Panc1 (cell line): Measurements from ENCODE around the gene PIGH. TPM values are rescaled to one million over a fixed set of nuclear protein-coding genes. Genes with fewer than 3 reads are reported as not detected.

Experiments used
- ATAC-seq: fragments of 200-7000 bp; cut with Tn5 transposase; 2 replicates; pipeline ENCODE4 v1.9.1; 2020; ENCODE audit warnings: mild to moderate bottlenecking, moderate library complexity
- BruUV-seq: library from RNA; stranded (reverse); fragments of 400-500 nt; replicated peaks from 2 replicates; lab custom pipeline; 2021; lab: Mats Ljungman, UMichigan
- CTCF ChIA-PET: fragments of 300-600 bp; sonication (Branson Sonifier 250); formaldehyde crosslinking; loops from one replicate; lab custom pipeline; 2022; ENCODE audit warnings: antibody characterized with exemption; lab: Charles Lee
- POLR2A ChIA-PET: fragments of 300-600 bp; sonication (Branson Sonifier 250); formaldehyde crosslinking; loops from one replicate; lab custom pipeline; 2022; ENCODE audit warnings: antibody characterized with exemption; lab: Charles Lee
- DNase-seq: peaks from one replicate; pipeline ENCODE4 v3.0.0-alpha.2; 2010; ENCODE audit warnings: low read depth, low spot score
- H3K27ac ChIP-seq: 2 replicates; pipeline ENCODE4 v1.5.1; 2011; ENCODE audit warnings: mild to moderate bottlenecking, low read length, inconsistent platforms
- H3K27me3 ChIP-seq: fragments of 200-500 bp; sonication (Bioruptor generic); 2 replicates; pipeline ENCODE4 v1.6.0; 2014; ENCODE audit warnings: low read length, inconsistent platforms; ENCODE audit not compliant: control insufficient read depth, insufficient read depth
- H3K36me3 ChIP-seq: fragments of 200-500 bp; sonication (Bioruptor generic); 2 replicates; pipeline ENCODE4 v1.5.1; 2014; ENCODE audit warnings: inconsistent platforms, mild to moderate bottlenecking, low read length, moderate library complexity; ENCODE audit not compliant: control insufficient read depth, insufficient read depth
- H3K4me1 ChIP-seq: 2 replicates; pipeline ENCODE4 v1.5.1; 2011; ENCODE audit warnings: inconsistent platforms, mild to moderate bottlenecking, low read length, moderate library complexity; ENCODE audit not compliant: control insufficient read depth, insufficient read depth
- H3K4me3 ChIP-seq, 2 experiments: 2 replicates each; pipeline ENCODE4 v1.5.1; 2011 to 2012; ENCODE audit warnings: low read depth in 2 of 2, low read length in 2 of 2, mild to moderate bottlenecking in 2 of 2, inconsistent platforms in 1 of 2, moderate library complexity in 1 of 2
- H3K9me3 ChIP-seq: fragments of 200-500 bp; sonication (Bioruptor generic); 2 replicates; pipeline ENCODE4 v1.5.1; 2014; ENCODE audit warnings: low read depth, mild to moderate bottlenecking, inconsistent platforms, low read length, moderate library complexity; ENCODE audit not compliant: control insufficient read depth, insufficient read depth
- POLR2AphosphoS5 ChIP-seq: IDR thresholded peaks from 2 replicates; pipeline ENCODE4 v1.6.1; 2012; ENCODE audit warnings: mild to moderate bottlenecking, low read depth, low read length, moderate library complexity
- in situ Hi-C: cut with HindIII; loops from 2 replicates; pipeline ENCODE4 v1.10.0; 2016; ENCODE audit warnings: low sequenced_read_pairs, low pct_unique_long_range_greater_than_20kb
- intact Hi-C: fragments of 100-400 bp; cut with micrococcal nuclease; formaldehyde crosslinking; loops from one replicate; pipeline ENCODE4 v1.10.0; 2022; ENCODE audit not compliant: unreplicated experiment
- total RNA-seq: library from RNA; stranded (reverse); gene quantifications from one replicate; pipeline ENCODE4 v1.2.1, GENCODE V29; 2021; ENCODE audit not compliant: unreplicated experiment
- TF ChIP-seq, protein P1 (sequence below): fragments of 450-650 bp; IDR thresholded peaks from 2 replicates; pipeline ENCODE4 v1.5.1; 2017; ENCODE audit warnings: mild to moderate bottlenecking
- TF ChIP-seq, protein P2 (sequence below), 2 experiments: IDR thresholded peaks; 2 replicates each; pipeline ENCODE4 v1.6.1; 2011 to 2012; ENCODE audit warnings: low read depth in 2 of 2, control low read depth in 1 of 2, low read length in 1 of 2, mild to moderate bottlenecking in 1 of 2, moderate library complexity in 1 of 2; ENCODE audit not compliant: insufficient read depth in 1 of 2

Gene PIGH
- total RNA-seq, 1 experiment from 2014 or later: 13.3 TPM

DNA sequence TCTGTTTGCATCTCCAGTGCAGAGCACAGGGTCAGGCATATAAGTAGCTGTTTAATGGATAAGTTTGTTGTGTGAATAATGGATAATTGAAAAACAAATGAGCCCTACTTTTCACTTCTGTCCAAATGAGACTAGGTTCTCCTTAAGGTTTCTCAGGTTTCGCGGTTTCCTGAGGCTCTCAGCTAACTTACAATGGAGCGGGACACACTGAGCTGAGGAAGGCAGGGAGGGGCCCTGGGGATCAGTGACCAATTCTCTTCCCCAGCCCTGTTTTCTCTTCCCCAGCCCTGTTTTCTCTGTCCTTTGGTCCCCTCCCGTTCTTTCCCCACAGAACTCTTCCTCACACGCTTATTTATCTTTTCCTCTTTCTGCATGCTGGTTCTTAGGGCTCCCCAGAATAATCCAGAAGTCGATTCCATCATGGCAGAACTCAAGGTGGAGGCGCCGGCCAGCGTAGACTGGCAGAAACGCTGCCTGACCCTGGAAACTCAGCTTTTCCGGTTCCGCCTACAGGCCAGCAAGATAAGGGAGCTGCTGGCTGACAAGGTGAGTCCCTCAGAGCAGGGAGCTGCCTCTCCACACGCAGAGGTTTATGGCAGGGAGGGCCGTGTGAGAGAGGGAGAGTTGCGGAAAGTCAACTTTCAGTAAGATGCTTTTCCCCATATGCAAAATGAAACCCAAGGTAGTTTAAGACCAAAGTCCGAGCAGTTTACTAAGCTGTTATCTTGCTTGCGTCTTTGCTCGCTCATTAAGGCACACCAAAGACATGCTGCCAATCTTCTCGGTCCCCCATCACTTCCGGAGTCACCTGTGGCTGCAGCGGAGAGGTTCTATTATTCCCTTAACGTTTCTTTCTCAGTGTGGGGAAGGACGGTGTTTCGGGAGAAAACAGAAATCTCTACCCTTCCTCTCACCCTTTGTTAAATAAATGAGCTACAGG is 58.4 kb downstream of the PIGH start:
- POLR2A ChIA-PET: no interaction called here
- ATAC-seq: no peak
- intact Hi-C loops: no loop called here

More for the DNA sequence above, 58.4 kb downstream of the PIGH start:
- in situ Hi-C loops: no loop called here
- no peaks in the 10 kb centered on the region for H3K4me1 ChIP-seq
- TF ChIP-seq, protein P1, sequence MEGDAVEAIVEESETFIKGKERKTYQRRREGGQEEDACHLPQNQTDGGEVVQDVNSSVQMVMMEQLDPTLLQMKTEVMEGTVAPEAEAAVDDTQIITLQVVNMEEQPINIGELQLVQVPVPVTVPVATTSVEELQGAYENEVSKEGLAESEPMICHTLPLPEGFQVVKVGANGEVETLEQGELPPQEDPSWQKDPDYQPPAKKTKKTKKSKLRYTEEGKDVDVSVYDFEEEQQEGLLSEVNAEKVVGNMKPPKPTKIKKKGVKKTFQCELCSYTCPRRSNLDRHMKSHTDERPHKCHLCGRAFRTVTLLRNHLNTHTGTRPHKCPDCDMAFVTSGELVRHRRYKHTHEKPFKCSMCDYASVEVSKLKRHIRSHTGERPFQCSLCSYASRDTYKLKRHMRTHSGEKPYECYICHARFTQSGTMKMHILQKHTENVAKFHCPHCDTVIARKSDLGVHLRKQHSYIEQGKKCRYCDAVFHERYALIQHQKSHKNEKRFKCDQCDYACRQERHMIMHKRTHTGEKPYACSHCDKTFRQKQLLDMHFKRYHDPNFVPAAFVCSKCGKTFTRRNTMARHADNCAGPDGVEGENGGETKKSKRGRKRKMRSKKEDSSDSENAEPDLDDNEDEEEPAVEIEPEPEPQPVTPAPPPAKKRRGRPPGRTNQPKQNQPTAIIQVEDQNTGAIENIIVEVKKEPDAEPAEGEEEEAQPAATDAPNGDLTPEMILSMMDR: no peak
- no peak for TF ChIP-seq POLR2AphosphoS5
- TF ChIP-seq, protein P2, sequence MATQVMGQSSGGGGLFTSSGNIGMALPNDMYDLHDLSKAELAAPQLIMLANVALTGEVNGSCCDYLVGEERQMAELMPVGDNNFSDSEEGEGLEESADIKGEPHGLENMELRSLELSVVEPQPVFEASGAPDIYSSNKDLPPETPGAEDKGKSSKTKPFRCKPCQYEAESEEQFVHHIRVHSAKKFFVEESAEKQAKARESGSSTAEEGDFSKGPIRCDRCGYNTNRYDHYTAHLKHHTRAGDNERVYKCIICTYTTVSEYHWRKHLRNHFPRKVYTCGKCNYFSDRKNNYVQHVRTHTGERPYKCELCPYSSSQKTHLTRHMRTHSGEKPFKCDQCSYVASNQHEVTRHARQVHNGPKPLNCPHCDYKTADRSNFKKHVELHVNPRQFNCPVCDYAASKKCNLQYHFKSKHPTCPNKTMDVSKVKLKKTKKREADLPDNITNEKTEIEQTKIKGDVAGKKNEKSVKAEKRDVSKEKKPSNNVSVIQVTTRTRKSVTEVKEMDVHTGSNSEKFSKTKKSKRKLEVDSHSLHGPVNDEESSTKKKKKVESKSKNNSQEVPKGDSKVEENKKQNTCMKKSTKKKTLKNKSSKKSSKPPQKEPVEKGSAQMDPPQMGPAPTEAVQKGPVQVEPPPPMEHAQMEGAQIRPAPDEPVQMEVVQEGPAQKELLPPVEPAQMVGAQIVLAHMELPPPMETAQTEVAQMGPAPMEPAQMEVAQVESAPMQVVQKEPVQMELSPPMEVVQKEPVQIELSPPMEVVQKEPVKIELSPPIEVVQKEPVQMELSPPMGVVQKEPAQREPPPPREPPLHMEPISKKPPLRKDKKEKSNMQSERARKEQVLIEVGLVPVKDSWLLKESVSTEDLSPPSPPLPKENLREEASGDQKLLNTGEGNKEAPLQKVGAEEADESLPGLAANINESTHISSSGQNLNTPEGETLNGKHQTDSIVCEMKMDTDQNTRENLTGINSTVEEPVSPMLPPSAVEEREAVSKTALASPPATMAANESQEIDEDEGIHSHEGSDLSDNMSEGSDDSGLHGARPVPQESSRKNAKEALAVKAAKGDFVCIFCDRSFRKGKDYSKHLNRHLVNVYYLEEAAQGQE (IDR thresholded peaks at IDR 0.05; ENCODE audit: insufficient read depth in 1 of 2, low read depth in 2 of 2, low read length in 1 of 2): no peak
- no peak for DNase-seq
- H3K27ac ChIP-seq: no peak overlapping the region
- no peak overlapping the region for H3K4me3 ChIP-seq
- no peaks in the 10 kb centered on the region for H3K27me3 ChIP-seq
- no peaks in the 10 kb centered on the region; the same call in 1 of the 2 replicates for H3K36me3 ChIP-seq
- H3K9me3 ChIP-seq: no peaks in the 10 kb centered on the region
- CTCF ChIA-PET: no interaction called here
- no TSS peak for BruUV-seq

Other genes with a start within 250 kb of the PIGH start
- gene ATP6V1D, start 240.5 kb downstream of the PIGH start, total RNA-seq: 68.6 TPM
- gene EIF2S1, start 239.9 kb downstream of the PIGH start, total RNA-seq: 116 TPM
- gene PLEK2, start 188.1 kb downstream of the PIGH start, total RNA-seq: 9.1 TPM
- 1.6 TPM for gene TMEM229B, start 111.5 kb downstream of the PIGH start, total RNA-seq
- gene PLEKHH1, start 67.0 kb downstream of the PIGH start, total RNA-seq: 6.7 TPM
- gene ARG2, start 19.7 kb upstream of the PIGH start, total RNA-seq: 1.1 TPM
- gene VTI1B, start 74.4 kb upstream of the PIGH start, total RNA-seq: 84.9 TPM
- gene RDH11, start 95.5 kb upstream of the PIGH start, total RNA-seq: 45.1 TPM
- gene RDH12, start 101.6 kb upstream of the PIGH start, total RNA-seq: not detected
- 17.3 TPM for gene ZFYVE26, start 216.3 kb upstream of the PIGH start, total RNA-seq
- gene RAD51B, start 219.5 kb upstream of the PIGH start, total RNA-seq: 8.5 TPM